Stimulated activated CD4-positive, alpha-beta T cell treated with anti-CD3 and anti-CD28 coated beads, TNF-alpha, amount 100 ng/mL, for 4 hours (primary cell): ENCODE measurements around the gene NFATC2.

Source experiments
- DNase-seq, 3 experiments: peaks; one replicate each; pipeline ENCODE4 v3.0.0-alpha.2; 2020; ENCODE audit warnings: low read depth in 3 of 3

NFATC2 gene

GRCh38 chr20:51392614-51393186 is 149.8 kb downstream of the NFATC2 start:
- no peak for DNase-seq

- DNase-seq: no peak
These were observed 150.6 kb downstream of the NFATC2 start for GRCh38 chr20:51391926-51392325.

- DNase-seq: no peak
These were observed 152.8 kb downstream of the NFATC2 start for GRCh38 chr20:51389543-51390264.

- DNase-seq: no peak
These were observed 153.6 kb downstream of the NFATC2 start for GRCh38 chr20:51388756-51389542.

- no peak for DNase-seq
These were observed 154.3 kb downstream of the NFATC2 start for GRCh38 chr20:51388227-51388626.

- no peak for DNase-seq
These were observed 155.2 kb downstream of the NFATC2 start for GRCh38 chr20:51387125-51387875.

- no peak for DNase-seq
These were observed 155.9 kb downstream of the NFATC2 start for GRCh38 chr20:51386586-51386985.

- no peak for DNase-seq
These were observed 156.6 kb downstream of the NFATC2 start for GRCh38 chr20:51385646-51386530.

GRCh38 chr20:51384875-51385274 is 157.6 kb downstream of the NFATC2 start:
- DNase-seq: no peak

GRCh38 chr20:51383891-51384510 is 158.5 kb downstream of the NFATC2 start:
- no peak for DNase-seq

GRCh38 chr20:51382986-51383821 is 159.3 kb downstream of the NFATC2 start:
- no peak for DNase-seq

- DNase-seq: no peak
These were observed 160.2 kb downstream of the NFATC2 start for GRCh38 chr20:51382111-51382985.

GRCh38 chr20:51381557-51381956 is 161.0 kb downstream of the NFATC2 start:
- DNase-seq: no peak

- no peak for DNase-seq
These were observed 161.8 kb downstream of the NFATC2 start for GRCh38 chr20:51380401-51381385.

- no peak for DNase-seq
These were observed 162.7 kb downstream of the NFATC2 start for GRCh38 chr20:51379601-51380341.

GRCh38 chr20:51378171-51378928 is 164.2 kb downstream of the NFATC2 start:
- no peak for DNase-seq
